Heart right ventricle (tissue), 16 donors: ENCODE results near the gene CLIC3. TPM values are rescaled to one million over a fixed set of nuclear protein-coding genes. Genes with fewer than 3 reads are reported as not detected.

Source experiments
- ATAC-seq, 8 donors: fragments of 200-7000 bp; cut with Tn5 transposase; one replicate each; pipeline ENCODE4 v1.9.1; 2020; ENCODE audit warnings: mild to moderate bottlenecking in 8 of 8, moderate library complexity in 8 of 8, moderate number of reproducible peaks in 1 of 8
- DNase-seq, 2 donors: peaks; one replicate each; pipeline ENCODE4 v3.0.0-alpha.2; 2020
- H3K27ac ChIP-seq, 10 donors: fragments of 200-600 bp; sonication (generic) in 2 of 10; one replicate each; pipeline versions ENCODE4 v1.5.0 to v1.8.0; 2020 to 2022; ENCODE audit warnings: mild to moderate bottlenecking in 3 of 10
- H3K27me3 ChIP-seq, 7 donors: fragments of 200-600 bp; one replicate each; pipeline ENCODE4 v1.8.0; 2021 to 2022; ENCODE audit warnings: mild to moderate bottlenecking in 2 of 7
- H3K36me3 ChIP-seq, 9 donors: fragments of 200-600 bp; sonication (generic) in 1 of 9; one replicate each; pipeline versions ENCODE4 v1.5.0 to v1.8.0; 2020 to 2022; ENCODE audit warnings: mild to moderate bottlenecking in 2 of 9
- H3K4me1 ChIP-seq, 9 donors: fragments of 200-600 bp; sonication (generic) in 1 of 9; one replicate each; pipeline versions ENCODE4 v1.5.0 to v1.8.0; 2020 to 2022; ENCODE audit warnings: mild to moderate bottlenecking in 4 of 9
- H3K4me3 ChIP-seq, 10 donors: fragments of 200-600 bp; sonication (generic) in 2 of 10; one replicate each; pipeline versions ENCODE4 v1.5.0 to v1.8.0; 2020 to 2022; ENCODE audit warnings: mild to moderate bottlenecking in 7 of 10, moderate library complexity in 2 of 10
- H3K9me3 ChIP-seq, 11 donors: fragments of 200-600 bp in 10 of 11; sonication (generic) in 2 of 11; one replicate each; pipeline versions ENCODE4 v1.5.0 to v1.8.0; 2013 to 2022; ENCODE audit warnings: mild to moderate bottlenecking in 2 of 11, control low read depth in 1 of 11, moderate library complexity in 1 of 11
- WGBS, 2 donors: extraction: QIAGEN DNeasy Blood & Tissue Kit; methylation state at CpG; one replicate each; pipeline ENCODE4 v1.1.7; 2013; ENCODE audit warnings: inconsistent platforms in 1 of 2; 5-methylcytosine and 5-hydroxymethylcytosine counted together
- intact Hi-C, 10 donors: fragments of 100-400 bp; cut with DNase I; formaldehyde crosslinking; loops; one replicate each; pipeline versions ENCODE4 v1.11.1 to v1.14.2; 2022
- polyA plus RNA-seq, 2 donors: library from polyadenylated mRNA; stranded (reverse); fragments of 200-250 nt; gene quantifications; one replicate each; pipeline ENCODE4 v1.2.3, GENCODE V29; 2013
- total RNA-seq, 10 donors: library from RNA; stranded (reverse); fragmentation: NEBNext Ultra II Directional in 3 of 10; extraction: Animal tissue kit (Norgen Biotek cat#: 25700) in 3 of 10; gene quantifications; one replicate each; pipeline versions ENCODE4 v1.2.1 to v1.2.4, GENCODE V29; 2021 to 2023
- TF ChIP-seq, protein P1 (sequence below), 9 donors: fragments of 200-600 bp; sonication (generic) in 2 of 9; IDR thresholded peaks; one replicate each; pipeline versions ENCODE4 v1.5.0 to v1.8.0; 2021 to 2022; ENCODE audit warnings: antibody characterized with exemption in 9 of 9, mild to moderate bottlenecking in 5 of 9, moderate library complexity in 1 of 9
- donor health status: Arrhythmogenic right ventricular cardiomyopathy.
- donor health status: ischemic (EF 13 %, LVEDD 7.1; RV severe dilation, severe dysfunction).
- donor health status: healthy with polysubstance abuse.
- donor health status: DM: no; HTN: yes; CAD: no.
- donor health status: DM: no; HTN: no; CAD: no.
- donor health status: ischemic (EF 25% LVEDD 6.9; RV normal size, moderate dysfunction).
- donor health status: ischemic (EF 25% LVEDD 5.7; RV mildly dilated, moderate dysfunction).
- donor health status: healthy.
- donor health status: DM: yes; HTN: yes; CAD: no.
- donor health status: Ischemic cardiomyopathy.
- donor health status: ischemic (EF 35%, LVEDD 5.7; RV mildly dilated, moderate dysfunction).
- donor health status: nonischemic (EF 11% LVEDD 7.7; RV severe dilation, severe dysfunction).
- donor health status: DM: yes; HTN: yes; CAD: no.
- donor health status: PGD.
- donor health status: ischemic (EF 29% LVEDD 5.4; RV normal size, mild dysfunction).
- donor health status: nonischemic (EF 23%, LVEDD 6.1; RV moderate dilation, normal function).

The CLIC3 gene
- total and polyA plus RNA-seq, 12 donors = 0.46 to 21.4 (median 3.2) TPM

DNA sequence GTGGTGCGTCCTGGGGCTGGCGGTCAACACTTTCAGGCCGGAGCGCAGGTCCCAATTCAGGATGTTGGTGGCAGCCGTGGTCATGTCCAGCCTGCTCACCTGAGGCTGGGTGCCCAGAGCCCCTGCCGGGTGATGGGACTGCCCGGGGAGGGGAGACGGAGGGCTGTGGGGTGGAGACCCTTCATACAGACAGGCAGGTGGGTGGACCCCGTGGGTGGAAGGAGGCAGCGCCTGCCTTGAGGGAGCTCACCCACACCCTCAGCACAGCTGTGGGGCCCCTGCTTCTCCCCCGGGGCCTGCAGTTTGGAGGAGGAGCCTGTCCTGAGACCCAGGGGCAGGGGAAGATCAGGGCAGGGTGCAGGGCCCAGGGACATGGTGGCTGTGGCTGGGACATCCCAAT, 26.0 kb downstream of the CLIC3 start:
- Histone ChIP-seq H3K36me3 (no peaks in the 10 kb centered on the region), H3K4me3 (no peak overlapping the region), H3K4me1 (peaks cover under 1 to 38% (median 21%) of the 10 kb centered on the region in 9 donors), H3K27me3 (no peaks in the 10 kb centered on the region), H3K27ac (no peak overlapping the region), H3K9me3 (no peaks in the 10 kb centered on the region)
- WGBS, 2 donors = 83 to 92% methylated on average over 11 of the region's 11 CpGs
- ATAC-seq (no peak), DNase-seq (peak in 1 of 2 donors; percentile 9)
- TF ChIP-seq, protein P1, sequence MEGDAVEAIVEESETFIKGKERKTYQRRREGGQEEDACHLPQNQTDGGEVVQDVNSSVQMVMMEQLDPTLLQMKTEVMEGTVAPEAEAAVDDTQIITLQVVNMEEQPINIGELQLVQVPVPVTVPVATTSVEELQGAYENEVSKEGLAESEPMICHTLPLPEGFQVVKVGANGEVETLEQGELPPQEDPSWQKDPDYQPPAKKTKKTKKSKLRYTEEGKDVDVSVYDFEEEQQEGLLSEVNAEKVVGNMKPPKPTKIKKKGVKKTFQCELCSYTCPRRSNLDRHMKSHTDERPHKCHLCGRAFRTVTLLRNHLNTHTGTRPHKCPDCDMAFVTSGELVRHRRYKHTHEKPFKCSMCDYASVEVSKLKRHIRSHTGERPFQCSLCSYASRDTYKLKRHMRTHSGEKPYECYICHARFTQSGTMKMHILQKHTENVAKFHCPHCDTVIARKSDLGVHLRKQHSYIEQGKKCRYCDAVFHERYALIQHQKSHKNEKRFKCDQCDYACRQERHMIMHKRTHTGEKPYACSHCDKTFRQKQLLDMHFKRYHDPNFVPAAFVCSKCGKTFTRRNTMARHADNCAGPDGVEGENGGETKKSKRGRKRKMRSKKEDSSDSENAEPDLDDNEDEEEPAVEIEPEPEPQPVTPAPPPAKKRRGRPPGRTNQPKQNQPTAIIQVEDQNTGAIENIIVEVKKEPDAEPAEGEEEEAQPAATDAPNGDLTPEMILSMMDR (IDR thresholded peaks at IDR 0.05) = no peak
- intact Hi-C loops = no loop called here

DNA sequence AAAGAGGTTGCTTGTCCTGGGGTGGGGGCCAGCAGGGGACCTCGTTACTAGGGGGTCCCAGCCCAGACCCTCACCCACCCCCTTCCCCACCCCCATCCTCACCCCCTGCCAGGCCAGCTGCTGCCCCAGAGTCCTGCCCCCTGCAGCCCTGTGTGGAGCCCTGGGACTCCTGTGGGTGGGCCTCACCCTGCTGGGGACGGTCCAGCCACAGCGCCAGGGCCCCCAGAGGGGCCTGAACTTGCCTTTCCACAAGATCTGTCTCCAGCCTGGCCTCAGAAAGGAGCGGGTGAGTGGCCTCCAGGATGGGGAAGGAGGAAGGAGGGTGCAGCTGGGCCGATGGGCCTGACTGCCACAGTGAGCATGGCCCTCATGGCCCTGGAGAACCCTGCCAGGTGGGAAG, 26.6 kb downstream of the CLIC3 start:
- H3K9me3 ChIP-seq = no peaks in the 10 kb centered on the region
- H3K4me1 ChIP-seq = peaks cover 0 to 32% (median 15%) of the 10 kb centered on the region in 9 donors
- TF ChIP-seq, protein P1 (IDR thresholded peaks at IDR 0.05) = no peak
- H3K36me3 ChIP-seq = no peaks in the 10 kb centered on the region
- WGBS, 2 donors = 79 to 87% methylated on average over 5 of the region's 5 CpGs
- no peak overlapping the region for H3K4me3 ChIP-seq
- no peak overlapping the region for H3K27ac ChIP-seq
- intact Hi-C loops = no loop called here
- DNase-seq (no peak), ATAC-seq (no peak)
- no peaks in the 10 kb centered on the region for H3K27me3 ChIP-seq

DNA sequence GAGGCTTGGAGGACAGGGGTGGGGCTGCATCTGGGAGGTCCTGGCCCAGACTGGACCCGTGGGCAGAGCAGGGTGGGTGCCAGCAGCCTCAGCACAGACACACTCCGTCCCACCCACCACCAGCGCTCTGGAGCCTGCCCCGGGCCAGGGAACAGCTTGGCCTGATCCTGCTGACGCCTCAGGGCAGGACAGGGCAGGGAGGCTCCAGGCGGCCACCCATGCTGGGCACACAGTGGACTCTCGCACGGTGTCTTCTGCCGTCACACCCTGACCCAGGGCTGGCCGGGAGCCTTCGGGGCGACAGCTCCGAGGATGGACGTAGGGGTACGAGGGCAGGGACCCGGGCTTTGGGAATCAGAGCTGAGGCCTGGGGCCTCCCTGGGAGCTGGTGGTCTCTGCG, 27.2 kb downstream of the CLIC3 start:
- H3K9me3 ChIP-seq = no peaks in the 10 kb centered on the region
- H3K27ac ChIP-seq = no peak overlapping the region
- ATAC-seq = peak in 1 of 8 donors; percentile 14
- WGBS, 2 donors = 82 to 86% methylated on average over 17 of the region's 17 CpGs
- no peaks in the 10 kb centered on the region for H3K36me3 ChIP-seq
- no peaks in the 10 kb centered on the region for H3K27me3 ChIP-seq
- intact Hi-C loops = no loop called here
- TF ChIP-seq, protein P1 (IDR thresholded peaks at IDR 0.05) = no peak
- DNase-seq = no peak
- H3K4me1 ChIP-seq = peaks cover 0 to 32% (median 13%) of the 10 kb centered on the region in 9 donors
- no peak overlapping the region for H3K4me3 ChIP-seq

DNA sequence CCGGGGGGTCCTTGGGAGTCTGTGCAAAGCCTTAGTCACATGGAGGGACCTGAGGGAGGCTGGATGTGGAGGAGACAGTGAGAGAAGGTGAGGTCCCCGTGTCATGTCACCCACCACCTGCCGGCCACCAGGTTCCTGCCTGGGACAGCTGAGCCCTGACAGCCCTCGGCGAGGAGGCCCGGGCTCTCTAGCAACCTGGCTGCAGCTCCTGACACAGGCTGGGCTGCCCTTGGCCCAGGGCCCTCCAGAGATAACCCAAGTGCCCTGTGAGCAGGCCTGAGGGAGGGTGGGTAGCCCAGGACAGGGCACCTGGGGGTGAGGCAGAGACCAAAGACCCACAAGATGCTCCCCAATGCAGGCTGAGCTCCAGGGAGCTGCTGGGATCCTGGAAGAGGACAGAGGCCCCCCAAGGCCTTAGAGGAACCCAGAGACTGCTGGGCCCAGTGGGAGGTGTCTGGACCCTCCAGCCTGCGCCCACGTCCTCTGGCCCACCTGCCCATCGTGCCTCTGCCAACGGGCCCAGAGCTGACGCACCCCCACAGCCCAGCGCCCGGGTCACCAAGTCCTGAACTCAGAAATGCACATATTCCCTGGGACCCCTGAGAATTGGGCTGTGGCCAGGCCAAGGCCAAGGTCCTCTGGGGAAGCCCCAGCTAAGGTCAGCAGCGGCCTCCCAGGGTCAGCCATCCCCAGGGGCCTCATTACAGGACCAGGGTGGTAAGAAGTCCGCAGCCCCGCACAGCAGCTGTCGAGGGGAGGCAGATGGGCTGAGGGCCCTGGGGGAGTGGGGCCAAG, 27.8 kb downstream of the CLIC3 start:
- H3K27me3 ChIP-seq = no peaks in the 10 kb centered on the region
- intact Hi-C loops = no loop called here
- TF ChIP-seq, protein P1 (IDR thresholded peaks at IDR 0.05) = no peak
- DNase-seq = peak in 1 of 2 donors; percentile 20
- H3K4me1 ChIP-seq = peaks cover 0 to 34% (median 13%) of the 10 kb centered on the region in 9 donors
- no peaks in the 10 kb centered on the region for H3K36me3 ChIP-seq
- peak in 1 of 8 donors; percentile 48 for ATAC-seq
- H3K4me3 ChIP-seq = no peak overlapping the region
- no peak overlapping the region for H3K27ac ChIP-seq
- 69 to 77% methylated on average over 17 of the region's 17 CpGs for WGBS, 2 donors
- no peaks in the 10 kb centered on the region for H3K9me3 ChIP-seq
